Tibial nerve (tissue), 3 donors: ENCODE results near the gene BAIAP2.

Experiments used
- POLR2A ChIP-seq, 2 donors: fragments of 450-650 bp; IDR thresholded peaks; one replicate each; pipeline ENCODE4 v1.6.1; 2017; ENCODE audit warnings: antibody characterized with exemption in 2 of 2, mild to moderate bottlenecking in 2 of 2, moderate library complexity in 2 of 2
- TF ChIP-seq, protein P1 (sequence below), 5 experiments: fragments of 200-600 bp in 3 of 5; fragments of 450-650 bp in 2 of 5; sonication (generic) in 3 of 5; IDR thresholded peaks; one replicate each; pipeline ENCODE4 v1.5.1; 2016 to 2019; ENCODE audit warnings: antibody characterized with exemption in 5 of 5, mild to moderate bottlenecking in 3 of 5, moderate library complexity in 2 of 5

DNA sequence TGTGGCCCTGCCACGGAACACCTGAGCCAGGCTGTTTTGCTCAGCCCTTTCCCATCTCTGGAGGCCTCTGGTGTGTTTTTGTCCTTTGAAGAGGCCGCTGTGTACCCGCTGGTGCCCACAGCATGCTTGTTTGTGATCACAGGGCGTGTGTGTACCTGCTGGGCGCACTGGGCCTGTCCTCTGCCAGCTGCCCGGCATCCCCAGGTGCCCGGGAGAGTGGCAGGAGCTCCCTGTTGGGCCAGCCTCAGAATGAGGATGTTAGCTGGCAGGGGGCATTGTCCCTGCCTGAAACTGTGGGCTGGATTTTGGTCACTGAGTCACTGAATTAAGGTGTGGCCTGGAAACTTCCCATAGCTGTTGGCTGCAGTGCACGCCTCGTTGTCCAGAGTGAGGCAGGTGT lies 31.1 kb downstream of the BAIAP2 start:
- TF ChIP-seq, protein P1, sequence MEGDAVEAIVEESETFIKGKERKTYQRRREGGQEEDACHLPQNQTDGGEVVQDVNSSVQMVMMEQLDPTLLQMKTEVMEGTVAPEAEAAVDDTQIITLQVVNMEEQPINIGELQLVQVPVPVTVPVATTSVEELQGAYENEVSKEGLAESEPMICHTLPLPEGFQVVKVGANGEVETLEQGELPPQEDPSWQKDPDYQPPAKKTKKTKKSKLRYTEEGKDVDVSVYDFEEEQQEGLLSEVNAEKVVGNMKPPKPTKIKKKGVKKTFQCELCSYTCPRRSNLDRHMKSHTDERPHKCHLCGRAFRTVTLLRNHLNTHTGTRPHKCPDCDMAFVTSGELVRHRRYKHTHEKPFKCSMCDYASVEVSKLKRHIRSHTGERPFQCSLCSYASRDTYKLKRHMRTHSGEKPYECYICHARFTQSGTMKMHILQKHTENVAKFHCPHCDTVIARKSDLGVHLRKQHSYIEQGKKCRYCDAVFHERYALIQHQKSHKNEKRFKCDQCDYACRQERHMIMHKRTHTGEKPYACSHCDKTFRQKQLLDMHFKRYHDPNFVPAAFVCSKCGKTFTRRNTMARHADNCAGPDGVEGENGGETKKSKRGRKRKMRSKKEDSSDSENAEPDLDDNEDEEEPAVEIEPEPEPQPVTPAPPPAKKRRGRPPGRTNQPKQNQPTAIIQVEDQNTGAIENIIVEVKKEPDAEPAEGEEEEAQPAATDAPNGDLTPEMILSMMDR (IDR thresholded peaks at IDR 0.05), result no peak
- TF ChIP-seq POLR2A (IDR thresholded peaks at IDR 0.05), result no peak
